ENCODE measurements around the gene STEAP4. TPM values are rescaled to one million over a fixed set of nuclear protein-coding genes. Genes with fewer than 3 reads are reported as not detected.

STEAP4 gene
- total RNA-seq, 1 experiment from 2014 or later: 7.4 TPM

DNA sequence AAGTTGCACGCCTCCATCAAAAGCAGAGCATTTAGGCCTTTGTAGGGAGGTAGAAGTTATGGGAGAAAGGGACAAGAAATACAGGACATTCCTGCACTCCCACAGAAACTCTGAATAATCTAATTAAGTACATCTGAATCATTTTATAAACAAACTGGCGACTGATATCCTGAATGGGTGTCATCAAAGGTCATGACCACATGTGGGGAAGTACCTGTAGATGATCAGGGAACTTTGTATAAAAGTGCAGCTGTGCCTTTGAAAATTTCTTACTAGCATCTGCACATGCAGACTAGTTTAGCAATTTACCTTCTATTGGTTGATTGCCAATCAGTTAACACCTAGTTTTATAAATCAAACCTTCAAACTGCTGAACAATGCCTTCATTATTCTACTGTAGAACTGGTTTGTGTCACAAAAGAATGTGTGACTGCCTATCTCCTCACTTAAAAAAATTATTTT, 17.1 kb downstream of the STEAP4 start:
- H3K4me1 Mint-ChIP-seq (ENCODE audit: low read depth, unreplicated experiment): peaks cover 29% of the 10 kb centered on the region
- BruUV-seq (replicated peaks): no TSS peak
- intact Hi-C loops (cut with micrococcal nuclease; ENCODE audit: unreplicated experiment): loop anchor here (1.0 to 5.0 kb wide), 4 partner anchors 10 to 68 kb away; no protein-coding TSS in a partner anchor
- no peaks in the 10 kb centered on the region for H3K27me3 Mint-ChIP-seq (ENCODE audit: unreplicated experiment)
- TF ChIP-seq, protein P1, sequence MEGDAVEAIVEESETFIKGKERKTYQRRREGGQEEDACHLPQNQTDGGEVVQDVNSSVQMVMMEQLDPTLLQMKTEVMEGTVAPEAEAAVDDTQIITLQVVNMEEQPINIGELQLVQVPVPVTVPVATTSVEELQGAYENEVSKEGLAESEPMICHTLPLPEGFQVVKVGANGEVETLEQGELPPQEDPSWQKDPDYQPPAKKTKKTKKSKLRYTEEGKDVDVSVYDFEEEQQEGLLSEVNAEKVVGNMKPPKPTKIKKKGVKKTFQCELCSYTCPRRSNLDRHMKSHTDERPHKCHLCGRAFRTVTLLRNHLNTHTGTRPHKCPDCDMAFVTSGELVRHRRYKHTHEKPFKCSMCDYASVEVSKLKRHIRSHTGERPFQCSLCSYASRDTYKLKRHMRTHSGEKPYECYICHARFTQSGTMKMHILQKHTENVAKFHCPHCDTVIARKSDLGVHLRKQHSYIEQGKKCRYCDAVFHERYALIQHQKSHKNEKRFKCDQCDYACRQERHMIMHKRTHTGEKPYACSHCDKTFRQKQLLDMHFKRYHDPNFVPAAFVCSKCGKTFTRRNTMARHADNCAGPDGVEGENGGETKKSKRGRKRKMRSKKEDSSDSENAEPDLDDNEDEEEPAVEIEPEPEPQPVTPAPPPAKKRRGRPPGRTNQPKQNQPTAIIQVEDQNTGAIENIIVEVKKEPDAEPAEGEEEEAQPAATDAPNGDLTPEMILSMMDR (IDR thresholded peaks at IDR 0.05; ENCODE audit: unreplicated experiment): no peak
- peak; percentile 50 for DNase-seq
- H3K9me3 Mint-ChIP-seq (ENCODE audit: low read depth, unreplicated experiment): peaks cover 3% of the 10 kb centered on the region
- H3K27ac Mint-ChIP-seq (ENCODE audit: unreplicated experiment): peak overlapping the region; percentile 79
- no peak overlapping the region for H3K4me3 Mint-ChIP-seq (ENCODE audit: low read depth, unreplicated experiment)
- CTCF ChIA-PET: interaction anchor here (1.9 kb wide), 1 partner anchor 46 kb away, joined by 5 read pairs; no protein-coding TSS in a partner anchor
- peaks cover 13% of the 10 kb centered on the region for H3K36me3 Mint-ChIP-seq (ENCODE audit: insufficient read depth, unreplicated experiment)

DNA sequence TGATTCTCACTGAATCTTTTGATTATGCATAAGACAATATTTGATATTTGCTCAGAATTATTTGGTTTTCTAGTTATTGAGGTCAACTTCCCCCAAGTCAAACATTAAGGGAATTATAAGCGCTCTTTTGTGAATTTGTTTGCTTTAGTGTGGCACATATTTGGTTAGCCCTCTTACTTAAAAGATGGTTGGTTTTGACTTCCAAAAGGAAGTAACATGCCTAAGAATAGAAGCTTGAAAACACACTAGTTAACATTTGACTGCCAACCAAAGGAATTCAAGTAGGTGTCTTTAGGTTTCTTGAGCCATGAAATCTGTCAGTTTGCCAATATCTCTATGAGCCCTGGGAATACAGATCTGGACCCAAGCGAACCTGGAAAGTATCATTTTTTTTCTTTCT, 24.9 kb downstream of the STEAP4 start:
- peak; percentile 3 for DNase-seq
- BruUV-seq (replicated peaks): no TSS peak
- Mint-ChIP-seq H3K4me3 (ENCODE audit: low read depth, unreplicated experiment) (no peak overlapping the region), H3K27ac (ENCODE audit: unreplicated experiment) (peak overlapping the region; percentile 64), H3K27me3 (ENCODE audit: unreplicated experiment) (no peaks in the 10 kb centered on the region), H3K9me3 (ENCODE audit: low read depth, unreplicated experiment) (peaks cover 2% of the 10 kb centered on the region), H3K4me1 (ENCODE audit: low read depth, unreplicated experiment) (peaks cover 18% of the 10 kb centered on the region), H3K36me3 (ENCODE audit: insufficient read depth, unreplicated experiment) (peaks cover 6% of the 10 kb centered on the region)
- intact Hi-C loops (cut with micrococcal nuclease; ENCODE audit: unreplicated experiment): loop anchor here (5.0 kb wide), 1 partner anchor 66 kb away; no protein-coding TSS in a partner anchor
- TF ChIP-seq, protein P1 (IDR thresholded peaks at IDR 0.05; ENCODE audit: unreplicated experiment): no peak
- CTCF ChIA-PET: interaction anchor here (0.6 to 1.2 kb wide), 2 partner anchors 38 to 71 kb away, joined by 3 to 7 read pairs; no protein-coding TSS in a partner anchor

DNA sequence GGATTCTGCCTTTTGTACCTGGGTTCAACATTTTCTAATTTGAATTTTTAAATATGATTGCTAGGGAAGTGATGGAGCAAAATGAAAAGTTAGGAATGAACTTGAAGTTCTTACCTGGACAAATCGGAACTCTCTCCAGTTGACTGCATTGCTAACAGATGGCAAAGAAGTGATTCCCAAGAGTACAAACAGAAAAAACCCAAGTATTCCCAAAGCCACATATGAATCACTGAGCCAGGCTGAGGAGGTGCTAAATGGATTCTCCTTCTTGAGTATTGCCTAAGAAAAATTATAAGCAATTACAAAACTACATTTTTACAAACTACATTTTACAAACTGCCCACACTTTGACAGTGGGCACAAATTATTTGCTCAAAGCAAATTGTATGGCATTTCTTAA, 25.9 kb downstream of the STEAP4 start:
- no peaks in the 10 kb centered on the region for H3K27me3 Mint-ChIP-seq (ENCODE audit: unreplicated experiment)
- H3K27ac Mint-ChIP-seq (ENCODE audit: unreplicated experiment): no peak overlapping the region
- H3K4me3 Mint-ChIP-seq (ENCODE audit: low read depth, unreplicated experiment): no peak overlapping the region
- intact Hi-C loops (cut with micrococcal nuclease; ENCODE audit: unreplicated experiment): loop anchor here (5.0 kb wide), 1 partner anchor 66 kb away; no protein-coding TSS in a partner anchor
- no peaks in the 10 kb centered on the region for H3K9me3 Mint-ChIP-seq (ENCODE audit: low read depth, unreplicated experiment)
- TF ChIP-seq, protein P1 (IDR thresholded peaks at IDR 0.05; ENCODE audit: unreplicated experiment): no peak
- CTCF ChIA-PET: no interaction called here
- peaks cover 18% of the 10 kb centered on the region for H3K4me1 Mint-ChIP-seq (ENCODE audit: low read depth, unreplicated experiment)
- no peak for DNase-seq
- peaks cover 6% of the 10 kb centered on the region for H3K36me3 Mint-ChIP-seq (ENCODE audit: insufficient read depth, unreplicated experiment)
- BruUV-seq (replicated peaks): no TSS peak

DNA sequence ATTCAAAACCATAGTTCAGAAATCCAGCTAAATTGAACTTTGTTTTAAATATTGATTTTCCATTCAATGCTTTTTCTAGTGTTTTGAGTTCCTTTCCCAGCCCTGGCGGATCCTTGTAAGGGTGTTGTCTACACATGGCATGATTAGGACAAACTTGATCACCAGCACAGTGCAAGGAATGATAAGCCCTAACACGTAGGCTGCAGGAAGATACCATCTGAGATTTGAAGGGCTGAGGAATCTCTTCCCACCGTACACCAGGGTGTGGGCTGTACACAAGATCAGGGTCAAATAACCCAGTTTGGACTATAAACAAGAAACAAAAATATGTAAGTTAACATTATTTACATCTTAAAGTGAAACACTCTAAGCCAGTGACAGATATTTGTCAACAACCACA, 27.4 kb downstream of the STEAP4 start:
- Mint-ChIP-seq H3K4me1 (ENCODE audit: low read depth, unreplicated experiment) (peaks cover 18% of the 10 kb centered on the region), H3K9me3 (ENCODE audit: low read depth, unreplicated experiment) (no peaks in the 10 kb centered on the region)
- CTCF ChIA-PET: interaction anchor here (0.7 to 2.2 kb wide), 4 partner anchors 24 to 59 kb away, joined by 3 to 15 read pairs (median 4); no protein-coding TSS in a partner anchor

More for the DNA sequence above, 27.4 kb downstream of the STEAP4 start:
- H3K27me3 Mint-ChIP-seq (ENCODE audit: unreplicated experiment): no peaks in the 10 kb centered on the region
- no TSS peak for BruUV-seq (replicated peaks)
- peak overlapping the region; percentile 36 for H3K4me3 Mint-ChIP-seq (ENCODE audit: low read depth, unreplicated experiment)
- H3K27ac Mint-ChIP-seq (ENCODE audit: unreplicated experiment): peak overlapping the region; percentile 99
- H3K36me3 Mint-ChIP-seq (ENCODE audit: insufficient read depth, unreplicated experiment): peaks cover 6% of the 10 kb centered on the region
- intact Hi-C loops (cut with micrococcal nuclease; ENCODE audit: unreplicated experiment): loop anchor here (1.0 kb wide), 1 partner anchor 10 kb away; no protein-coding TSS in a partner anchor
- TF ChIP-seq, protein P1 (IDR thresholded peaks at IDR 0.05; ENCODE audit: unreplicated experiment): no peak
- peak; percentile 31 for DNase-seq
